T-helper 2 cell treated with Interferon-gamma antibody and Interleukin-4, amounts not matched to agents 100 ng/mL and 5 ng/mL, for 36 hours (primary cell): ENCODE data around the gene LRP10. TPM values are rescaled to one million over a fixed set of nuclear protein-coding genes. Genes with fewer than 3 reads are reported as not detected.

ENCODE experiments used
- intact Hi-C: fragments of 100-400 bp; cut with micrococcal nuclease; formaldehyde crosslinking; loops from one replicate; pipeline ENCODE4 v1.15.1; 2023
- total RNA-seq: library from RNA; stranded (reverse); gene quantifications from 2 replicates; pipeline ENCODE4 v1.2.3, GENCODE V29; 2022

LRP10 gene
- total RNA-seq, 1 donor from 2014 or later, result 51.0 TPM

GRCh38 chr14:22864979-22865378 is 6.6 kb upstream of the LRP10 start:
- intact Hi-C loops, result no loop called here

DNA sequence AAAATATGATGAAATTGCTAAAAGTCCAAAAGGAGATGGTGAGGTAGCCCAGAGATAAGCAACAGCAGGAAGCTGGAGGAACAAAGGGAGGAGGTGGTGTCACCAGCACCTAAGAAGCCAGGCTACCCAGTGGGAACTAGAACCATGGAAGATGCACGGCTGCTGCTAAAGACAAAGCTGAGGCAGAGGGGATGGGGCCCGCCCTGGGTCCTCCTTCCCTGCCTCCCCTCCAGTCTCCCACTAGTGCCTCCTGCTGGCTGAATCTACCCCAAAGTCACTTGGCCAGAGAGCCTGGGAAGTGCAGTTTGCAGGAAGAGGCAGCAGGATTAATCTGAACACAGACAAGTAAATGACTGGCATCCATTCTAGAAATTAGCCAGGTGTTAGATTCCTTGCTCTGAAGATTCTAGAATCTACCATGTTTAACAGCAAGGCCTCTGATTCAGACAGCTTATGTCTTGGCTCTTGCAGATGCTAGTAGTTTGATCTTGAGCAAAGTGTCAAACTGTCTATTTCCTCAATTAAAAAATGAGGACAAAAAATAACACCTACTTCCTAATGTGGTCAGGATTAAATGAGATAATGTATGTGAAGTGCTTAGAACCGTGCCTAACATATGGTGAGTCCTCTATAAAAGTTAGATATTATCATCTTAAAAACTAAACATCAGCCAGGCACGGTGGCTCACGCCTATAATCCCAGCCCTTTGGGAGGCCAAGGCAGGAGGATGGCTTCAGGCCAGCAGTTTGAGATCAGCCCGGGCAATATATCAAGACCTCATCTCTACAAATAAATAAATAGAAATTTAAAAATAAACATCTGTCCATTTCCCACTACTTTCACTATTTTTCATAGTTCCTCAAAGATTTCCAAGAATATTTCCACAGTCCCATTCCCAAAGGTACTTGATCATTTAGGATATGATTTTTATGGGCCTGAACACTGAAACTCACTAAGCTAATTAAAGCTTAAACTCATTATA is 5.8 kb upstream of the LRP10 start:
- intact Hi-C loops, result no loop called here

DNA sequence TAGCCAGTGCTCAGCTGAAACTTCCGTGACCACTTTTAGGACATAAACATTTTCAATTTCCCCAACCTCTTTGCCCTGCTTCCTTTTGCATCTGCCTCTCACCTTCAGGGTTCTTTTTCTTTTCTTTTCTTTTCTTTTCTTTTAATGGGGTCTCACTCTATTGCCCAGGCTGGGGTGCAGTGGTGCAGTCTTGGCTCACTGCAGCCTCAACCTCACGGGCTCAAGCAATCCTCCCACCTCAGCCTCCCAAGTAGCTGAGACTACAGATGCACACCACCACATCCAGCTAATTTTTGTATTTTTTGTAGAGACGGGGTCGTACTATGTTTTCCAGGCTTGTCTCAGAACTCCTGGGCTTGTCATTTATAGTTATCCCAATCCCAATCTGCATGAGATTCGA is 4.7 kb upstream of the LRP10 start:
- intact Hi-C loops, result no loop called here

DNA sequence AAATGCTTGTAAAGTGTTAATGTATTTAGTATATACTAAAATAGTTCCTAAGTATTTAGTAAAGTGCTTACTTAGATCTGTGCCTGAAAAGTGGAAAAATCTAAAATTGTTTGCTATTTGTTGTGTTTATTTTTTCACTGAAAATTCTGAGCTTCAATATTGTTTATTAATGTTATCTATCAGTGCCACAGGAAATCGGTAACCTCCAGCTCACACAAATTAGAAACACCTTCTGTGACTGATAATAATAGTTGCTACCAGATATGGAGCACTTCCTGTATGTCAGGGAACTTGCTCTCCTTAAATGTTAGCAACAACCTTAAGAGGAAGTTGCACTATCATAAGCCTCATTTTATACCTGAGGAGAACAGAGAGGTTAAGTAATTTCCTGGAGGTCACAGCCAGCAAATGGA is 723 bp upstream of the LRP10 start:
- intact Hi-C loops, result loop anchor here (1.0 to 5.0 kb wide), 6 partner anchors 16 to 282 kb away; partner anchors contain the start of genes CDH24, DAD1, MRPL52 and PRMT5

DNA sequence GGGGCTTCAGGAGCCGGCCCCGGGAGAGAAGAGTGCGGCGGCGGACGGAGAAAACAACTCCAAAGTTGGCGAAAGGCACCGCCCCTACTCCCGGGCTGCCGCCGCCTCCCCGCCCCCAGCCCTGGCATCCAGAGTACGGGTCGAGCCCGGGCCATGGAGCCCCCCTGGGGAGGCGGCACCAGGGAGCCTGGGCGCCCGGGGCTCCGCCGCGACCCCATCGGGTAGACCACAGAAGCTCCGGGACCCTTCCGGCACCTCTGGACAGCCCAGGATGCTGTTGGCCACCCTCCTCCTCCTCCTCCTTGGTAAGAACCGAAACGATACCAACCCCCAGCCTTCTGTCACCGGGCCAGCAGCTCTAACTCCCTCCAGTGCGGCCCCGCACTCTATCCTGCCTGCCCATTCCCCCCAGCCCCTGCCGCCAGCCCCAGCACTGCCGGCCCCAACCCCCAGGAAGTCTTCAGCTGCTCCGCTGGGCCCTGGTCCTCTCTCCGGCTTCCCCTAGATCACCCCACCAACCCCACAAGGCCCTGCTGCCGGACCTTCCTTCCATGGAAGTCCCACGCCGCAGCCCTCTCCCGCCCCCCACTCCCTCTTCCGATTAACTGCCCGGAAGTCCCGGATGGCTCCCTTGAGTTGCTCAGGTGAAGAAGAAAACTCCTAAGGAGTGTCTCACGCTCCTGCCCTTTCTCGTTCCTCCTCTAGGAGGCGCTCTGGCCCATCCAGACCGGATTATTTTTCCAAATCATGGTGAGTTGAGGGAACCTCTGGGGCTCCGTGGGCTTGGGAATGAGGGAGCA is 693 bp downstream of the LRP10 start:
- intact Hi-C loops, result loop anchor here (1.0 to 5.0 kb wide), 2 partner anchors 28 to 185 kb away; partner anchors contain the start of gene CDH24

- intact Hi-C loops, result loop anchor here (1.0 to 5.0 kb wide), 2 partner anchors 27 to 184 kb away; partner anchors contain the start of gene CDH24
Observed at GRCh38 chr14:22872833-22873520, 1.4 kb downstream of the LRP10 start.

DNA sequence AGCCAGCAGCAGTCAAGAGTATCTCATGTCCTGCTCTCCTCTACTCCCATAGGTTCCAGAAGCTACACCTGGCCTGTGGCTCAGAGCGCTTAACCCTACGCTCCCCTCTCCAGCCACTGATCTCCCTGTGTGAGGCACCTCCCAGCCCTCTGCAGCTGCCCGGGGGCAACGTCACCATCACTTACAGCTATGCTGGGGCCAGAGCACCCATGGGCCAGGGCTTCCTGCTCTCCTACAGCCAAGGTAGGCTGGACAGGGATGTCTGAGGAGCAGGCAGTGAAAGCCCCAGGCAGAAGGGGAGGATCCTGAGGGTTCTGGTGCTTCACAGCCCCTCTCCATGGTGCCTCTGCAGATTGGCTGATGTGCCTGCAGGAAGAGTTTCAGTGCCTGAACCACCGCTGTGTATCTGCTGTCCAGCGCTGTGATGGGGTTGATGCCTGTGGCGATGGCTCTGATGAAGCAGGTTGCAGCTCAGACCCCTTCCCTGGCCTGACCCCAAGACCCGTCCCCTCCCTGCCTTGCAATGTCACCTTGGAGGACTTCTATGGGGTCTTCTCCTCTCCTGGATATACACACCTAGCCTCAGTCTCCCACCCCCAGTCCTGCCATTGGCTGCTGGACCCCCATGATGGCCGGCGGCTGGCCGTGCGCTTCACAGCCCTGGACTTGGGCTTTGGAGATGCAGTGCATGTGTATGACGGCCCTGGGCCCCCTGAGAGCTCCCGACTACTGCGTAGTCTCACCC is 3.6 kb downstream of the LRP10 start:
- intact Hi-C loops, result no loop called here

DNA sequence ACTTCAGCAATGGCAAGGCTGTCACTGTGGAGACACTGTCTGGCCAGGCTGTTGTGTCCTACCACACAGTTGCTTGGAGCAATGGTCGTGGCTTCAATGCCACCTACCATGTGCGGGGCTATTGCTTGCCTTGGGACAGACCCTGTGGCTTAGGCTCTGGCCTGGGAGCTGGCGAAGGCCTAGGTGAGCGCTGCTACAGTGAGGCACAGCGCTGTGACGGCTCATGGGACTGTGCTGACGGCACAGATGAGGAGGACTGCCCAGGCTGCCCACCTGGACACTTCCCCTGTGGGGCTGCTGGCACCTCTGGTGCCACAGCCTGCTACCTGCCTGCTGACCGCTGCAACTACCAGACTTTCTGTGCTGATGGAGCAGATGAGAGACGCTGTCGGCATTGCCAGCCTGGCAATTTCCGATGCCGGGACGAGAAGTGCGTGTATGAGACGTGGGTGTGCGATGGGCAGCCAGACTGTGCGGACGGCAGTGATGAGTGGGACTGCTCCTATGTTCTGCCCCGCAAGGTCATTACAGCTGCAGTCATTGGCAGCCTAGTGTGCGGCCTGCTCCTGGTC is 4.3 kb downstream of the LRP10 start:
- intact Hi-C loops, result no loop called here

- intact Hi-C loops, result no loop called here
Observed at GRCh38 chr14:22877000-22877501, 5.5 kb downstream of the LRP10 start.

DNA sequence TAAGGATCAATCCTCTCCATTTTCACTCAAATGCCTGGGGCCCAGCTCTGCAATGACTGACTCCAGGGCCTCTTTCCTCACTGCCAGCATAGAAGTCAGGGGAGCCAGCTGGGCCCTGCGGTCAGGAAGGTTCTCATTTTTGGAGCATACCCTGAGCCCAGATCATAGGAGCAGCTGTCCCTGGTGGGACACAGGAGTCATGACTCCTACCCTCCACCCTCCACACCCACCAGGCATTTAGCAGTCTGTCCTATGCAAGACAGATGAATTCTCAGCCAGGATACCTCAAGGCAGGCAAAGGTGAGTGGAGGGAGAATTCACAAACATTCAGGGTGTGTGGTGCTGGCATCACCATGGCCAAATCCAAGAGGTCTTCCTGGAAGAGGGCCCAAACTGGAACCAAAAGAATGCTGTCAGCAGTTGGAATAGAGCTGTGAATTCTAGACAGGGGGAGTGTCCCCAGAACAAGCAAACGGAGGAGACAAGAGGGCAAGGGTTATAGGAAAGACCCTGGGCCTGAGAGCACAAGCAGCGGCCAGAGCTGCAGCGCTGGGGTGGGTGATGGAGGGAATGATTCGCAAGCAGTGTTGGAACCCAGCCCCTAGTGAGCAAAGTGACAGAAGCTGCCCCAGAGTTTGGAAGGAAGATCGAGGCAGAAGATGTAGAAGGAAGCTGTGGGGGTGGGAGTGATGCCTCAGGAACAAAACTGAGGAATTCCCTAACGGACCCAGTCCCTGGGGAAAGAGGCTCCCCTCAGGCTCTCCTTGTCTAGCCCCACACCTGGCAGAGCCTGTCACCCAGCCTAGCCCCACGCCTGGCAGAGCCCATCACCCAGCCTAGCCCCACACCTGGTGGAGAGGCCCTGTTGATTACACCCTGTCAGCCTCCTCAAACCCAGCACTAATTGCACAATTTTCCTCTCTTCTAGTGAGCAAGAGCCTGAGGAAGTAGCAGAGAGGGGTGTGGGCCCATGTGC is 7.0 kb downstream of the LRP10 start:
- intact Hi-C loops, result no loop called here

GRCh38 chr14:22882064-22882463 is 10.5 kb downstream of the LRP10 start:
- intact Hi-C loops, result no loop called here

GRCh38 chr14:22882529-22883172 is 11.1 kb downstream of the LRP10 start:
- intact Hi-C loops, result no loop called here

DNA sequence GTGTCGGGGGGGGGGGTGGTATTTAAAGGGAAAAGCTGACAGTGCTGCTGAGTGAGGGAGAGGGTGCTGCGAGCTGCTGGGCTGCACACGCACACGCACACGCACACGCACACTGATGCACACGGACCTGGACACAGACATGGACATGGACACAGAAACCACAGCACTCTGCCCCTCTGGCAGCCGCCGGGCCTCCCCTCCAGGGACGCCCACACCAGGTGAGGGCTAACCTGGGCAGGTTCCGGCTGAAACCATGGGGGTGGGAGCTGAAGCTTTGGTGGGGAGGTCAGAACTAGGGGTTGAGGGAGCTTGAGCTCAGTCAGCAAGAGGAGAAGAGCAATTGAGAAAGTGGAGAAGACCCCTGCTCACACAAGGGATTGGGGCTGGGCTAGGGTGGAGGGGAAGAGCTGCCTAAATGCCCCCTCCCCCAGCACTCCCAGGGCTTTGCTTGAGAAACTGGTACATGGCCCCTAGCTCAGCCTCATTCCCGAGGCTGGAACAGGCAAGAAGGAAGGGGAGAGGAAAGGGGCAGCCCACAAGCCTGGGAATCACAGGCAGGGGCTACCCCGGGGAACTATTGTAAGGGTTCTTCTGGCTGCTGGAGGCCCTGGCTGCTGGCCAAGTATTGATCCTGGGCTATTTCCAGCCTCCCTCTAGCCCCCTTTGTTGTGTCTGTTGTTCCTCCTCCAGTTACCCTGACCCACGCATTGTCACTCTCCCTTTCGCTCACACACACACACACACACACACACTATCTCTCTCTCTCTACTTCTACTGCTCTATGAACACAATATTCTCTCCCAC is 11.8 kb downstream of the LRP10 start, which contains the start of gene REM2:
REM2 (plus strand) TSS at position 50 of the 804 bp plus-strand sequence; CDS start at position 116, 66 bp downstream.
- intact Hi-C loops, result no loop called here

DNA sequence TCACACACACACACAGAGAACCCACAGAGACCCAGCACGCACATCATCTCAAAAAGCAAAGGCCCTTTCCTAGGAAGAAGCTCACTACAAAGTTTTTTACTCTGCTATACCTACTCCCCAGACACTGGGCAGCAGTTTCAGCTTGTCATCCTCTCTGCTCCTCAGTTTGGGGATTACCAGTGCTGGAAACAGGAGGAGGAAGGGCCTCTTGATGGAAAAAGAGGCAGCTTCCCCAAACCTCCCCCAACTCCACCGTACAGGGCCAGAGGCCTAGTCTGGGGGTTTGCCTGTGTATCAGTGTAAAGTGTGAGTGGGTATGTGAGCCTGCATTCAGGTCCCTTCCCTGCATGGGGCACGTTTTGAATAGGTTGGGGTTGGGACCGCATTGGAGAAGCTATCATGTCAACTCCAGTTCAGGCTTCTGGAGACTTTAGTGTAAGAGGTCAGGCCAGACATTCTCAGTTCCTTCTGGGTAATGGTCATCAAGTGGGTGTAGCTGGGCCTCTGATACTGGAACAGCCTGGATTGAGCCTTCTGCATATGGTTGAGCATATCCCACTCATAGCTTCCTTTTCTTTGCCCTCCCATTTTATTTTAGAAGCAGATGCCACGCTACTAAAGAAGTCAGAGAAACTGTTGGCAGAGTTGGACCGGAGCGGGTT is 12.7 kb downstream of the LRP10 start:
- intact Hi-C loops, result no loop called here

DNA sequence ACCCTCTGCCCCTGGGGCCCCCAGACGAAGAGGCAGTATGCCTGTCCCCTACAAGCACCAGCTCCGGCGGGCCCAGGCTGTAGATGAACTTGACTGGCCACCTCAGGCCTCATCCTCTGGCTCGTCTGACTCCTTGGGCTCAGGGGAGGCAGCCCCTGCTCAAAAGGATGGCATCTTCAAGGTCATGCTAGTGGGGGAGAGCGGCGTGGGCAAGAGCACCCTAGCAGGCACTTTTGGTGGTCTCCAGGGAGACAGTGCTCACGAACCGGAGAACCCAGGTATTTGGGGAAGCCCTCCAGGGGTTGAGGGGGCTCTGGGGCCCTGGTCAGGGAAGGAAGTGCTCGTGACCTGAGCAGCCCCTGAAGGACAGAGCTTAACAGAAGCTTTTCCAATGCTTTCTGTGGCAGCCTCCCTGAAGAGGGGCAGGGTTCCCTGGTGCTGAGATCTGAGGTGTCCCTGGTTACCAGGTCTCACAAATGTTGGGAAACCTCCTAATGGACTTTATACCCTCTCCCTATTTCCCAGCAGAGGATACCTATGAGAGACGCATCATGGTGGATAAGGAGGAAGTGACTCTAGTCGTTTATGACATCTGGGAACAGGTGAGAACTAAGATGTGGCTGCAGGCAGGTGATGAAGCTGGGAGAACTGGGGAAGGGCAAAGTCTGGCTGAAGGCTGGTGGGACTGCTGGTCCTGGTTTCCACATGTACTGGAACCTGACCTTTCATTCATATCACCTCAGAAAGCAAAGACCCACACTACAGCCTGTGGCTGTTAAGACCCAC is 13.4 kb downstream of the LRP10 start:
- intact Hi-C loops, result no loop called here

DNA sequence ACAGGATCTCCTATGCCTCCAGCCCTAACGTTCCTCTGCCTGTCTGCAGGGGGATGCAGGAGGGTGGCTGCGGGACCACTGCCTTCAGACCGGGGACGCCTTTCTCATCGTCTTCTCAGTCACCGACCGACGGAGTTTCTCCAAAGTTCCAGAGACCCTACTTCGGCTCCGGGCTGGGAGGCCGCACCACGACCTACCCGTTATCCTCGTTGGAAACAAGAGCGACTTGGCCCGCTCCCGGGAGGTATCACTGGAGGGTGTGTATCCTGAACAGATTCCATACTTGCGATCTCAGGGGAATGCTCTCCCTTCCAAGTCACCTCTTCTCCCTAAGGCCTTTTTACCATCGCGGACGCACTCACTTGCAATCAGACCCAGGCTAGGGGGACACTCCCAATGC is 14.4 kb downstream of the LRP10 start:
- intact Hi-C loops, result loop anchor here (2.0 kb wide), 2 partner anchors 33 to 63 kb away; partner anchors contain the start of gene RBM23
